H1 (cell line): Measurements from ENCODE around the gene POPDC3. TPM values are rescaled to one million over a fixed set of nuclear protein-coding genes. Genes with fewer than 3 reads are reported as not detected.

ENCODE experiments used
- CHD7 ChIP-seq: fragments of 300-600 bp; sonication (generic); IDR thresholded peaks from 2 replicates; pipeline ENCODE4 v1.7.1; 2012; ENCODE audit warnings: low read length, moderate library complexity, mild to moderate bottlenecking, inconsistent platforms; ENCODE audit not compliant: insufficient replicate concordance
- CTBP2 ChIP-seq: IDR thresholded peaks from 2 replicates; pipeline ENCODE4 v1.7.0; 2011; ENCODE audit warnings: borderline replicate concordance, mild to moderate bottlenecking, moderate library complexity, mixed read lengths, low read length; ENCODE audit not compliant: insufficient read depth, insufficient read length
- HDAC2 ChIP-seq, 2 experiments: fragments of 300-600 bp in 1 of 2; sonication (generic) in 1 of 2; IDR thresholded peaks; 2 replicates each; pipeline ENCODE4 v1.6.1; 2011 to 2012; ENCODE audit warnings: low read depth in 2 of 2, low read length in 2 of 2, mild to moderate bottlenecking in 2 of 2, moderate library complexity in 2 of 2, borderline replicate concordance in 1 of 2, inconsistent platforms in 1 of 2
- POLR2AphosphoS5 ChIP-seq: IDR thresholded peaks from 2 replicates; pipeline ENCODE4 v1.6.1; 2011; ENCODE audit warnings: low read depth, low read length
- polyA plus RNA-seq, 7 experiments: library from polyadenylated mRNA; depleted of rRNA in 3 of 7; stranded (reverse) in 5 of 7; unstranded in 2 of 7; fragments of >200 nt in 5 of 7; fragments of 200-250 nt in 2 of 7; gene quantifications; 1 replicate in 5 of 7; 2 replicates in 1 of 7; 4 replicates in 1 of 7; pipeline versions ENCODE4 v1.2.1 to v1.2.3, GENCODE V29; 2011 to 2013; ENCODE audit warnings: missing spikeins in 2 of 7, mixed read lengths in 2 of 7
- total RNA-seq: library from RNA; stranded (reverse); fragmentation: NEBNext Ultra II Directional; extraction: Animal tissue kit (Norgen Biotek cat#: 25700); gene quantifications from 2 replicates; pipeline ENCODE4 v1.2.1, GENCODE V29; 2021

POPDC3 gene
- total and polyA plus RNA-seq, 2 of the 8 experiments (the other 6 are each of a cell fraction or from before 2014, with no cell fraction given), result 3.7 to 6.5 TPM

- TF ChIP-seq CHD7, result no peak
- no peak for TF ChIP-seq CTBP2
- no peak for TF ChIP-seq POLR2AphosphoS5
- no peak for TF ChIP-seq HDAC2 (IDR thresholded peaks at IDR 0.05; ENCODE audit: borderline replicate concordance in 1 of 2, low read depth in 2 of 2, low read length in 2 of 2)
These were observed 8.4 kb upstream of the POPDC3 start (continued) for GRCh38 chr6:105188251-105188650.
